Activated CD4-positive, alpha-beta memory T cell treated with anti-CD3 and anti-CD28 coated beads for 36 hours (primary cell): ENCODE measurements around the gene COMTD1. TPM values are rescaled to one million over a fixed set of nuclear protein-coding genes. Genes with fewer than 3 reads are reported as not detected.
"Not testable (repeated sequence)": the region's sequence is repeated elsewhere in the genome, so short reads cannot be mapped to it uniquely, and the experiment has no call there.

Experiments used
- CTCF ChIA-PET: fragments of 350-600 bp; sonication (Branson Sonifier 250); formaldehyde crosslinking; loops from one replicate; lab custom pipeline; 2021; ENCODE audit warnings: antibody characterized with exemption, inconsistent platforms; lab: Charles Lee
- POLR2A ChIA-PET: fragments of 350-600 bp; sonication (Branson Sonifier 250); formaldehyde crosslinking; loops from one replicate; lab custom pipeline; 2021; ENCODE audit warnings: antibody characterized with exemption; lab: Charles Lee
- DNase-seq: peaks from one replicate; pipeline ENCODE4 v3.0.0-alpha.2; 2020
- H3K27ac Mint-ChIP-seq: one replicate; pipeline ENCODE4 v1.8.0; 2021; ENCODE audit warnings: mixed read lengths
- H3K27me3 Mint-ChIP-seq: one replicate; pipeline ENCODE4 v1.8.0; 2021; ENCODE audit warnings: mixed read lengths
- H3K36me3 Mint-ChIP-seq: one replicate; pipeline ENCODE4 v1.8.0; 2021; ENCODE audit warnings: mixed read lengths
- H3K4me1 Mint-ChIP-seq: one replicate; pipeline ENCODE4 v1.8.0; 2021; ENCODE audit warnings: low read depth, mixed read lengths
- H3K4me3 Mint-ChIP-seq: one replicate; pipeline ENCODE4 v1.8.0; 2021; ENCODE audit warnings: mild to moderate bottlenecking, mixed read lengths
- H3K9me3 Mint-ChIP-seq: one replicate; pipeline ENCODE4 v1.8.0; 2021; ENCODE audit warnings: mixed read lengths
- intact Hi-C: fragments of 100-400 bp; cut with micrococcal nuclease; formaldehyde crosslinking; loops from one replicate; pipeline ENCODE4 v1.15.1; 2023
- total RNA-seq, 2 experiments: library from RNA; stranded (reverse); gene quantifications; one replicate each; pipeline ENCODE4 v1.2.3, GENCODE V29; 2021

COMTD1 gene
- total RNA-seq, 2 experiments from 2014 or later: 40.0 to 41.3 TPM

- Mint-ChIP-seq H3K4me3 (no peak overlapping the region), H3K9me3 (no peaks in the 10 kb centered on the region), H3K36me3 (peaks cover 40% of the 10 kb centered on the region), H3K27ac (peak overlapping the region; percentile 89), H3K27me3 (no peaks in the 10 kb centered on the region), H3K4me1 (peaks cover 38% of the 10 kb centered on the region)
- intact Hi-C loops: loop anchor here (1.0 to 10.0 kb wide), 5 partner anchors 20 to 1056 kb away; partner anchors contain the start of gene VDAC2
- peak; percentile 97 for DNase-seq
- ChIA-PET POLR2A (interaction anchor here (0.6 to 6.4 kb wide), 3 partner anchors 15 to 119 kb away, joined by 3 to 54 read pairs (median 7); partner anchors contain the start of genes SAMD8 and VDAC2), CTCF (interaction anchor here (0.7 to 9.0 kb wide), 14 partner anchors 9 to 475 kb away, joined by 3 to 109 read pairs (median 4); partner anchors contain the start of genes SAMD8 and VDAC2)
Observed at GRCh38 chr10:75230600-75231038, 5.1 kb downstream of the COMTD1 start.

GRCh38 chr10:75229971-75230370 is 5.8 kb downstream of the COMTD1 start:
- Mint-ChIP-seq H3K9me3 (no peaks in the 10 kb centered on the region), H3K27ac (peak overlapping the region; percentile 51), H3K4me1 (peaks cover 44% of the 10 kb centered on the region), H3K4me3 (no peak overlapping the region), H3K27me3 (no peaks in the 10 kb centered on the region), H3K36me3 (peaks cover 45% of the 10 kb centered on the region)
- DNase-seq: no peak
- intact Hi-C loops: loop anchor here (1.0 to 10.0 kb wide), 5 partner anchors 20 to 1055 kb away; partner anchors contain the start of gene VDAC2
- ChIA-PET POLR2A (interaction anchor here (0.6 to 6.4 kb wide), 3 partner anchors 15 to 118 kb away, joined by 3 to 54 read pairs (median 7); partner anchors contain the start of genes SAMD8 and VDAC2), CTCF (interaction anchor here (0.7 to 9.0 kb wide), 14 partner anchors 8 to 474 kb away, joined by 3 to 109 read pairs (median 6); partner anchors contain the start of genes SAMD8 and VDAC2)

- intact Hi-C loops: no loop called here
- no peak overlapping the region for H3K4me3 Mint-ChIP-seq
- peaks cover 56% of the 10 kb centered on the region for H3K4me1 Mint-ChIP-seq
- no peaks in the 10 kb centered on the region for H3K9me3 Mint-ChIP-seq
- no peak for DNase-seq
- H3K27ac Mint-ChIP-seq: peak overlapping the region; percentile 88
- ChIA-PET CTCF (interaction anchor here (0.8 to 2.3 kb wide), 3 partner anchors 10 to 41 kb away, joined by 3 to 9 read pairs (median 8); no protein-coding TSS in a partner anchor), POLR2A (interaction anchor here (0.7 to 5.0 kb wide), 2 partner anchors 10 to 18 kb away, joined by 3 to 23 read pairs; partner anchors contain the start of gene VDAC2)
- H3K36me3 Mint-ChIP-seq: peaks cover 55% of the 10 kb centered on the region
- H3K27me3 Mint-ChIP-seq: no peaks in the 10 kb centered on the region
Observed at GRCh38 chr10:75228834-75229233, 6.9 kb downstream of the COMTD1 start.

- POLR2A ChIA-PET: interaction anchor here (0.7 to 5.0 kb wide), 3 partner anchors 9 to 18 kb away, joined by 3 to 23 read pairs (median 3); partner anchors contain the start of gene VDAC2
- peak overlapping the region; percentile 88 for H3K27ac Mint-ChIP-seq
- peaks cover 57% of the 10 kb centered on the region for H3K36me3 Mint-ChIP-seq
Observed at GRCh38 chr10:75228278-75228677, 7.5 kb downstream of the COMTD1 start.

GRCh38 chr10:75226656-75227055 is 9.1 kb downstream of the COMTD1 start:
- no peak for DNase-seq
- peak overlapping the region; percentile 67 for H3K27ac Mint-ChIP-seq

More at GRCh38 chr10:75228278-75228677, 7.5 kb downstream of the COMTD1 start:
- no peaks in the 10 kb centered on the region for H3K9me3 Mint-ChIP-seq
- CTCF ChIA-PET: interaction anchor here (0.6 to 2.3 kb wide), 6 partner anchors 10 to 640 kb away, joined by 3 to 13 read pairs (median 6); no protein-coding TSS in a partner anchor
- intact Hi-C loops: no loop called here
- no peak overlapping the region for H3K4me3 Mint-ChIP-seq
- peaks cover 56% of the 10 kb centered on the region for H3K4me1 Mint-ChIP-seq
- H3K27me3 Mint-ChIP-seq: no peaks in the 10 kb centered on the region
- DNase-seq: no peak

GRCh38 chr10:75226095-75226494 is 9.7 kb downstream of the COMTD1 start:
- H3K4me3 Mint-ChIP-seq: no peak overlapping the region
- peaks cover 57% of the 10 kb centered on the region for H3K4me1 Mint-ChIP-seq
- no peaks in the 10 kb centered on the region for H3K9me3 Mint-ChIP-seq
- H3K27me3 Mint-ChIP-seq: no peaks in the 10 kb centered on the region
- intact Hi-C loops: no loop called here
- peaks cover 52% of the 10 kb centered on the region for H3K36me3 Mint-ChIP-seq
- CTCF ChIA-PET: interaction anchor here (1.0 to 1.5 kb wide), 3 partner anchors 10 to 38 kb away, joined by 4 to 7 read pairs (median 4); partner anchors contain the start of genes COMTD1 and VDAC2
- DNase-seq: no peak
- POLR2A ChIA-PET: interaction anchor here (5.0 kb wide), 1 partner anchor 15 kb away, joined by 23 read pairs; the partner anchor contains the start of gene VDAC2
- H3K27ac Mint-ChIP-seq: peak overlapping the region; percentile 45

More at GRCh38 chr10:75226656-75227055, 9.1 kb downstream of the COMTD1 start:
- intact Hi-C loops: no loop called here
- no peak overlapping the region for H3K4me3 Mint-ChIP-seq
- ChIA-PET POLR2A (interaction anchor here (5.0 kb wide), 1 partner anchor 16 kb away, joined by 23 read pairs; the partner anchor contains the start of gene VDAC2), CTCF (interaction anchor here (1.3 to 2.1 kb wide), 3 partner anchors 9 to 39 kb away, joined by 4 to 13 read pairs (median 4); partner anchors contain the start of gene COMTD1)
- H3K9me3 Mint-ChIP-seq: no peaks in the 10 kb centered on the region
- no peaks in the 10 kb centered on the region for H3K27me3 Mint-ChIP-seq
- peaks cover 58% of the 10 kb centered on the region for H3K4me1 Mint-ChIP-seq
- peaks cover 55% of the 10 kb centered on the region for H3K36me3 Mint-ChIP-seq

GRCh38 chr10:75223507-75223906 is 12.2 kb downstream of the COMTD1 start:
- intact Hi-C loops: no loop called here
- no peak overlapping the region for H3K27ac Mint-ChIP-seq
- H3K9me3 Mint-ChIP-seq: no peaks in the 10 kb centered on the region
- peaks cover 55% of the 10 kb centered on the region for H3K36me3 Mint-ChIP-seq
- ChIA-PET CTCF (interaction anchor here (1.0 to 3.1 kb wide), 3 partner anchors 9 to 35 kb away, joined by 4 to 11 read pairs (median 8); partner anchors contain the start of gene COMTD1), POLR2A (interaction anchor here (2.6 kb wide), 1 partner anchor 12 kb away, joined by 9 read pairs; the partner anchor contains the start of gene VDAC2)
- peaks cover 53% of the 10 kb centered on the region for H3K4me1 Mint-ChIP-seq
- no peak for DNase-seq
- no peaks in the 10 kb centered on the region for H3K27me3 Mint-ChIP-seq
- no peak overlapping the region for H3K4me3 Mint-ChIP-seq

- H3K27ac Mint-ChIP-seq, H3K27me3 Mint-ChIP-seq, H3K9me3 Mint-ChIP-seq, H3K4me3 Mint-ChIP-seq, DNase-seq, intact Hi-C loops: not testable (repeated sequence)
- Mint-ChIP-seq H3K36me3 (peaks cover 63% of the 10 kb centered on the region), H3K4me1 (peaks cover 51% of the 10 kb centered on the region)
- ChIA-PET POLR2A (interaction anchor here (2.6 kb wide), 1 partner anchor 10 kb away, joined by 9 read pairs; the partner anchor contains the start of gene VDAC2), CTCF (interaction anchor here (1.2 to 3.1 kb wide), 3 partner anchors 9 to 14 kb away, joined by 3 to 11 read pairs (median 6); partner anchors contain the start of gene COMTD1)
Observed at GRCh38 chr10:75221492-75221891, 14.3 kb downstream of the COMTD1 start.

GRCh38 chr10:75220274-75220673 is 15.5 kb downstream of the COMTD1 start:
- ChIA-PET CTCF (interaction anchor here (1.0 to 1.1 kb wide), 2 partner anchors 15 to 53 kb away, joined by 3 read pairs; partner anchors contain the start of gene COMTD1), POLR2A (interaction anchor here (1.5 kb wide), 1 partner anchor 9 kb away, joined by 4 read pairs; the partner anchor contains the start of gene VDAC2)
- Mint-ChIP-seq H3K4me1 (peaks cover 48% of the 10 kb centered on the region), H3K27me3 (no peaks in the 10 kb centered on the region), H3K27ac (no peak overlapping the region), H3K36me3 (peaks cover 64% of the 10 kb centered on the region), H3K4me3 (no peak overlapping the region), H3K9me3 (no peaks in the 10 kb centered on the region)
- DNase-seq: no peak
- intact Hi-C loops: no loop called here

GRCh38 chr10:75212343-75212742 is 23.4 kb downstream of the COMTD1 start:
- Mint-ChIP-seq H3K9me3 (no peaks in the 10 kb centered on the region), H3K36me3 (peaks cover 36% of the 10 kb centered on the region), H3K4me1 (peaks cover 46% of the 10 kb centered on the region), H3K27ac (no peak overlapping the region), H3K27me3 (no peaks in the 10 kb centered on the region), H3K4me3 (peak overlapping the region; percentile 89)
- CTCF ChIA-PET: interaction anchor here (0.6 to 5.1 kb wide), 6 partner anchors 13 to 80 kb away, joined by 4 to 98 read pairs (median 8); partner anchors contain the start of gene COMTD1
- no peak for DNase-seq
- POLR2A ChIA-PET: interaction anchor here (1.0 to 3.5 kb wide), 5 partner anchors 14 to 101 kb away, joined by 4 to 54 read pairs (median 23); partner anchors contain the start of genes COMTD1 and SAMD8
- intact Hi-C loops: no loop called here

- intact Hi-C loops: loop anchor here (1.0 to 2.0 kb wide), 2 partner anchors 23 to 44 kb away; no protein-coding TSS in a partner anchor
- DNase-seq: peak; percentile 59
- ChIA-PET CTCF (interaction anchor here (0.9 to 5.1 kb wide), 7 partner anchors 14 to 1061 kb away, joined by 3 to 98 read pairs (median 7); partner anchors contain the start of genes AP3M1 and COMTD1), POLR2A (interaction anchor here (0.8 to 3.5 kb wide), 13 partner anchors 9 to 1035 kb away, joined by 3 to 54 read pairs (median 4); partner anchors contain the start of genes COMTD1 and SAMD8)
- Mint-ChIP-seq H3K36me3 (peaks cover 29% of the 10 kb centered on the region), H3K4me3 (peak overlapping the region; percentile 89), H3K9me3 (no peaks in the 10 kb centered on the region), H3K27ac (peak overlapping the region; percentile 98), H3K4me1 (peaks cover 40% of the 10 kb centered on the region), H3K27me3 (no peaks in the 10 kb centered on the region)
Observed at GRCh38 chr10:75211007-75211691, 24.6 kb downstream of the COMTD1 start.
